Mucosa of gallbladder (tissue), 1 donor: Measurements from ENCODE around the gene JPH4. TPM values are rescaled to one million over a fixed set of nuclear protein-coding genes. Genes with fewer than 3 reads are reported as not detected.

ENCODE experiments used
- DNase-seq: peaks from one replicate; pipeline ENCODE4 v3.0.0-alpha.2; 2020; ENCODE audit warnings: low spot score
- total RNA-seq: library from RNA; stranded (reverse); gene quantifications from one replicate; pipeline ENCODE4 v1.2.1, GENCODE V29; 2021
- donor health status: DM: no; HTN: no; CAD: no.

JPH4 gene
- total RNA-seq, 1 donor from 2014 or later, result 1.2 TPM

GRCh38 chr14:23530375-23531055, 48.1 kb downstream of the JPH4 start:
- no peak for DNase-seq

- DNase-seq, result no peak
Measured at GRCh38 chr14:23529016-23529415, 49.6 kb downstream of the JPH4 start.

GRCh38 chr14:23528555-23528954, 50.0 kb downstream of the JPH4 start:
- no peak for DNase-seq

DNA sequence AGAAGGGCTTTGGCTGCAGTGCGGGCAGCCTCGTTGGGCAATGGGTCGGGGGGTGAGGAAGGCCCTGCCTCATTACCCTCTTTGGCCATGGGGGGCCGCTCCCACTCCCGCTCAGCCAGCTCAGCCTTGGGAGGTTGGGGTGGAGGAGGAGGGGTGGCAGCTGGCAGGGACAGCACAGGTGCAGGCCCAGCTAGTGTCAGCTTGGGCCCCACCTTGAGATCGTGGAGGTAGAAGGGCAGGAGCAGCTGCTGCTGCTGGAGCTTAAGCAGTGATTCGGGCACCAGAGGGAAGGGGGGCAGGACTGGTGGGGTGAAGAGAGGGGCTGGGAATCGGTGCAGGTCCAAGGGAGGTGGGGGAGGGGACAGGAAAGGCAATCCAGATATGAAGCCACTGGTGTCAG, 53.0 kb downstream of the JPH4 start:
- DNase-seq, result no peak

DNA sequence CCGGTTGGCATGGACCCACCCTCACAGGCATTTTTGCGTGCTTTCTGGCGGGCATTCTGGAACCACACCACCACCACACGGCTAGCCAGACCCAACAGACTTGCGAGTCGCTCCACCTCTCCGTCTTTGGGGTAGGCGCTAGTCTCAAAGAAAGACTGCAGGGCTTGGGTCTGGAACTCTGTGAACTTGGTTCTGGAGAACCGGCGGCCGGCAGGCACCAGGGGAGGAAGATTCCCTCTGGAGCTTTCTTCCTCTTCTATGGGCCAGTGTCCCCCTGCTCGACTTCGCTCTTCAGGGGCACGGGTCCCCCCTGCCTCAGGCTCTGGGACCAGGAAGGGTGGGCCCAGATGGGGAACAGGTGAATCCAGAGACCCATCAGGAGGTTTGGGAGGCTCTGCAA, 53.6 kb downstream of the JPH4 start:
- no peak for DNase-seq

GRCh38 chr14:23523229-23524016, 55.2 kb downstream of the JPH4 start:
- DNase-seq, result no peak

DNA sequence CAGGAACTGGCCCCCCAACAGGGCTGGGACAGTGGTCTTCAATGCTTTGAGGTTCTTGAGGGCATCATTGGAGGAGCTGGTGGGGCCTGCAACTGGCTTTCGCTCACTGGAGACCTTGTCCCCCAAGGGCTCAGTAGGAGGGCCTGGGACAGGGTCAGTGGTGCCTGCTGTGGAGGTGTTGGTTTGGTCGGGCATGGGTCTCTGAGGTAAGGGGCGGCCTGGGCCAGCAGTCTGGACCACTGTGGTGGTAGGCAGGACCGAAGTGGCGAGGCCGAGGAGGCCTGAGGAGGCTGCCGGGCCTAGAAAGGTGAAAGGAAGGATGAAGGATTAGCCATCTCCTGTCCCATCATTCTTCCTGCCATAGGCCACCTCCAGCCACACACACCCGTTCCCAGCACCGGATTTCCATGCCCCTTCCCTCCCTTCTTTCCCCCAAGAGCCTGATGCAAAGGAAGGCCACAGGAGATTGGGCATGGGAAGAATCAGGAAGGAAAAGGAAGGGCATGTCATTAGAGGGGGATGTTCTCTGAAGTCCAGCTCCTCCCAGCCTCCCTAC, 55.9 kb downstream of the JPH4 start:
- DNase-seq, result no peak

DNA sequence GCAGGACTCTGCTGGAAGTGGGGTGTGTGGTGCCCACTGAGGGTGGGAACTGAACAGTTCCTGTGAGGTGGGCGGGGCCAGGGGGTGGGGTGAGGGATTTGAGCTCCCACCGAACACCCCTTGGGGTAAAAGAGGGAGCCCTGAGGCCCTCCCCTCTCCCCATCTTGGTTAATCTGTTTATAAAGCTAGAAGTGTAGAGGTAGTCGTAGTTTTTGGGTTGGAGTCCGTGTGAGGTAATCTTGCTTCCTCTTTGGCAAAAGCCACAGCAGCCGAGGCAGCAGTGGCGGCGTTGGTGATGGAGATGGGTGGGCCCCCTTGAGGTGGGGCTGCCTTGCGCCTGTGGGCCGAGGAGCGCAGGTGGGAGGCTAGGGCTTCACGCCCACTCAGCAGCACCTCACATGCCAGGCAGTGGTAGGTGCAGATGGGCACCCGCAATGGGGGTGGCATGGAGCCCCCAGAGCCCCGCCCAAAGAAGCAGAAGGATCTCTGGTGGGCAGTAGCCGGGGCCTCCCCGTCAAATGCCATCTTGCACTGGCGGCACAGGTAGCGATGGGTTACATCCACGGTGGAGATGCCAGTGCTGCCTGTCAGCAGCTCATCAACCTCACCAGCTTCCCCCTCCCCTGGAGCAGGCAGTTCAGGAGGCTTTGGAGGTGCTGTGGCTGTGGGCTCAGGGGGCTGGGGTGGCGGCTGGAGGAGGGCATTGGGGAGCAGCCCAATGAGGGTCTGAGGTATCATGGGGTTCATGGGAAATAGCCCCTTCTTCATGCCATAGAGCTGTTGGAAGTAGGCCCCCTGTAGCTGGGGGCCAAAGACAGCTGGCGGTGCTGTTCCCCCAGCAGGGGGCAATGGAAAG, 56.6 kb downstream of the JPH4 start:
- DNase-seq, result no peak

GRCh38 chr14:23520899-23521533, 57.6 kb downstream of the JPH4 start:
- DNase-seq, result no peak

GRCh38 chr14:23518709-23519108, 59.9 kb downstream of the JPH4 start:
- no peak for DNase-seq

Other genes with a start within 250 kb of the JPH4 start
- gene SLC22A17, start 225.9 kb downstream of the JPH4 start, total RNA-seq, result 64.3 TPM
- 10.8 TPM for gene EFS, start 213.6 kb downstream of the JPH4 start, total RNA-seq
- gene IL25, start 206.0 kb downstream of the JPH4 start, total RNA-seq, result not detected
- gene CMTM5, start 201.7 kb downstream of the JPH4 start, total RNA-seq, result 2.2 TPM
- not detected for gene MYH6, start 170.5 kb downstream of the JPH4 start, total RNA-seq
- 0.12 TPM for gene MYH7, start 143.1 kb downstream of the JPH4 start, total RNA-seq
- gene NGDN, start 109.1 kb downstream of the JPH4 start, total RNA-seq, result 22.9 TPM
- gene ZFHX2, start 27.0 kb downstream of the JPH4 start, total RNA-seq, result 12.5 TPM
- 29.1 TPM for gene THTPA, start 22.5 kb downstream of the JPH4 start, total RNA-seq
- 294 TPM for gene AP1G2, start 11.0 kb downstream of the JPH4 start, total RNA-seq
- 0.43 TPM for gene DHRS2, start 57.6 kb upstream of the JPH4 start, total RNA-seq